GM19328 (cell line): ENCODE measurements around the gene CCAR1.
A peak's percentile ranks its signal among the peaks of the same experiment; 100 is the strongest.
"Not testable (repeated sequence)": the region's sequence is repeated elsewhere in the genome, so short reads cannot be mapped to it uniquely, and the experiment has no call there.

ENCODE experiments used
- ATAC-seq: cut with Tn5 transposase; IDR thresholded peaks from one replicate; pipeline ENCODE4 v1.9.1; 2021; ENCODE audit warnings: mild to moderate bottlenecking, moderate library complexity; ENCODE audit not compliant: unreplicated experiment

The CCAR1 gene, protein sequence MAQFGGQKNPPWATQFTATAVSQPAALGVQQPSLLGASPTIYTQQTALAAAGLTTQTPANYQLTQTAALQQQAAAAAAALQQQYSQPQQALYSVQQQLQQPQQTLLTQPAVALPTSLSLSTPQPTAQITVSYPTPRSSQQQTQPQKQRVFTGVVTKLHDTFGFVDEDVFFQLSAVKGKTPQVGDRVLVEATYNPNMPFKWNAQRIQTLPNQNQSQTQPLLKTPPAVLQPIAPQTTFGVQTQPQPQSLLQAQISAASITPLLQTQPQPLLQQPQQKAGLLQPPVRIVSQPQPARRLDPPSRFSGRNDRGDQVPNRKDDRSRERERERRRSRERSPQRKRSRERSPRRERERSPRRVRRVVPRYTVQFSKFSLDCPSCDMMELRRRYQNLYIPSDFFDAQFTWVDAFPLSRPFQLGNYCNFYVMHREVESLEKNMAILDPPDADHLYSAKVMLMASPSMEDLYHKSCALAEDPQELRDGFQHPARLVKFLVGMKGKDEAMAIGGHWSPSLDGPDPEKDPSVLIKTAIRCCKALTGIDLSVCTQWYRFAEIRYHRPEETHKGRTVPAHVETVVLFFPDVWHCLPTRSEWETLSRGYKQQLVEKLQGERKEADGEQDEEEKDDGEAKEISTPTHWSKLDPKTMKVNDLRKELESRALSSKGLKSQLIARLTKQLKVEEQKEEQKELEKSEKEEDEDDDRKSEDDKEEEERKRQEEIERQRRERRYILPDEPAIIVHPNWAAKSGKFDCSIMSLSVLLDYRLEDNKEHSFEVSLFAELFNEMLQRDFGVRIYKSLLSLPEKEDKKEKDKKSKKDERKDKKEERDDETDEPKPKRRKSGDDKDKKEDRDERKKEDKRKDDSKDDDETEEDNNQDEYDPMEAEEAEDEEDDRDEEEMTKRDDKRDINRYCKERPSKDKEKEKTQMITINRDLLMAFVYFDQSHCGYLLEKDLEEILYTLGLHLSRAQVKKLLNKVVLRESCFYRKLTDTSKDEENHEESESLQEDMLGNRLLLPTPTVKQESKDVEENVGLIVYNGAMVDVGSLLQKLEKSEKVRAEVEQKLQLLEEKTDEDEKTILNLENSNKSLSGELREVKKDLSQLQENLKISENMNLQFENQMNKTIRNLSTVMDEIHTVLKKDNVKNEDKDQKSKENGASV

DNA sequence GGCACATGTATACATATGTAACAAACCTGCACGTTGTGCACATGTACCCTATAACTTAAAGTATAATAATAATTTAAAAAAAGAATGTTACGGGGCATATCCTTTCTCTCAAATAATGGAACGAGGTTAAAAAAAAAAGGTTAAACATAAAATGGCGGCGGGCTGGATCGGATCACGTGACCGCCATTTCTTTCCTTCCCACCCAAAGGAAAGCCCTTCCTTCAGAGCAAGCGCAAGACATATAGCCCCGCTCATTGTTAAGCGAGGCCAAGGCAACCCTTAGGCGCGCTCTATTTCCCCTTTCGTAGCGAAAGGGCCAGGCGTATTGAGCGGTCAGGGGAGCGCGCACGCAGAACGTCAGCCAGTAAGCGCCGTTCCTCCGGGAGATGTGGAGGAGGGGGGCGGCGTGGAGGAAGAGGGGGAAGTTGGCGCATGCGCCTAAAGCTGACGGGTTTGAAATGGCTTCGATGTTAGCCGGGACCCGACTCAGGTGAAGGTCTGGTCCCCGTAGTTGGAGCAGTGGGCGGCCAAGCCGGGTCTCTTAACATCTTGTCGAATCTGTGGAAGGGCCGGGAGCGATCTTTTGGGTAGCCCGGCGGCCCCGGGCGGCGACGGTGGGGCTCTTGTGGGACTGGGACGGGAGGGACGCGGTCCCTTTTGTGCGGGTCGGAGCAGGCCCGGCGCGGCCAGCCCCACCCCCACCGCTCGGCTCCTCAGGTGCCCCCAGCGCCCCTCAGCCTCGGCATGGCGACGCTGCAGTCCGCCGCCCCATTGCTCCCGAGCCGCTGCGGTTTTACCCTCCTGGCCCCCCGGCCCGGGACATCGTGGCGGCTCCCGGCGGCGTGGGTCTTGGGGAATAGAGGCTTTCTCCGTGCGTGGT is at the start of gene CCAR1:
TSS of gene CCAR1 (plus strand) at position 447 of the 880 bp plus-strand sequence. CDS start 1,266 bp downstream, outside the sequence.
- ATAC-seq: peak; percentile 99

DNA sequence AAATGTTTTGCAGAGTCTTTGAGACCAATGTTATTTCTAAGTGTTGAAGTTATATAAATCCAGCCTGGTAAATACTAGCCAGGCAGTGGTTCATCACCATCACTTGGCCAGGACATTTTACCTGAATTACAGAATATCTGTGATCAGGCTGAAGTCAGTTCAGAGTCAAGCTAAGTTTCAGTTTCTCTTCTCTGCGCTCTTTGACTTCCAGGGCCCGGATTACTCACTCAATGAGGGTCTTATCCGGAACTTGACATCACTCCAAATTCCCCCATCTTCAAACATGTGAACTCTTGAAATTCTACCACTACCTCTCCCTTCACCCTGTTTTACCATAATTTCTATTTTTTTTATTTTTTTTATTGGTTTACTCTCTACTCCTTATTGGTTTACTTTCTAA is 36.6 kb upstream of the CCAR1 start:
- ATAC-seq: no peak

DNA sequence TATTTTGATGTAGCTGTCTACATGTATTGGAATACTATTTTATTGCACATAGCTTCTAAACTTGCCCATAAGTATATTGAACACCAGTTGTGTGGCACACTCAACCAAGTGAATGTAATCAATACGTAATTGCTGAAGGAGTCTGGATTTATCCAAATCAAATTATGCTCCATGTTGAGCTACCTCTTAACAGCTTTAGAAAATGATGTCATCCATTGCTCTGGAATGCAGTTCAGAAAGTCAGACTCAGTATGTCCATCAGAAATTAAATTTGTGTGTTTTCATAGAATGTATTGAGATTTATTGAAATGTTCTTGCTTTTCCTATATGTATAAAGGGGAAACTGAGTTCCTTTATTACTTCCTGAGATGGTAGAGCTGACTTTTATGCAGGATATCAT is 25.0 kb upstream of the CCAR1 start:
- ATAC-seq: no peak

GRCh38 chr10:68697106-68697505 is 23.9 kb upstream of the CCAR1 start:
- no peak for ATAC-seq

DNA sequence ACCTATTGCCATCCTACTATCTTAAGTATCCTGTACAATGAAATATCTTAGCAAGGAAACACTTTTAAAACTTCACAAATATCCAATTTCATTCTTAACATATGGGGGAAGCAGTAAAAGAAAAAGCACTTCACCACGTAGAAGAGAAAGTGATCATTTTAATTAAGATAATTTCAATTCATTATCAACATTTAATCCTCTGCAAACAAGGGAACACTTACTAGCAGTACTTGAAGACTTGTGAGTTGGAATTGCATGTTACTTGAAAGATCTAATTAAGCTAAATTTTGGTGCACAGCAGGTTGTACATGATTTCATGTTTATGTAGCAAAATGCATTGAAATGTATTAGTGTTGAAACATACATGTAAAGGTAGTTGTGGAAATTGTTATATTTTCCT is 20.8 kb upstream of the CCAR1 start:
- ATAC-seq: no peak

DNA sequence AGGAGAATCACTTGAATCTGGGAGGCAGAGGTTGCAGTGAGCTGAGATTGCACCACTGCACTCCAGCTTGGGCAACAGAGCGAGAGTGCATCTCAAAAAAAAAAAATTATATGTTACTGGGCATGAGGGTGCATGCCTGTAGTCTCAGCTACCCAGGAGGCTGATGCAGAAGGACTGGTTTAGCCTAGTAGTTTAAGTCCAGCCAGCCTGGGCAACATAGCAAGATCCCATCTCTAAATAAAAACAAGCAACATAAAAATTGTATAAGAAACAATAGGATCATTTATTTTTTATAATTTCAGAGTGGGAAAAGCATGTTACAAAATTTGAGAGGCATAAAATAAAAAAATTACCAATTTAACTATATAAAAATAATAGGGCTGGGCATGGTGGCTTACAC is 15.5 kb upstream of the CCAR1 start:
- ATAC-seq: no peak

DNA sequence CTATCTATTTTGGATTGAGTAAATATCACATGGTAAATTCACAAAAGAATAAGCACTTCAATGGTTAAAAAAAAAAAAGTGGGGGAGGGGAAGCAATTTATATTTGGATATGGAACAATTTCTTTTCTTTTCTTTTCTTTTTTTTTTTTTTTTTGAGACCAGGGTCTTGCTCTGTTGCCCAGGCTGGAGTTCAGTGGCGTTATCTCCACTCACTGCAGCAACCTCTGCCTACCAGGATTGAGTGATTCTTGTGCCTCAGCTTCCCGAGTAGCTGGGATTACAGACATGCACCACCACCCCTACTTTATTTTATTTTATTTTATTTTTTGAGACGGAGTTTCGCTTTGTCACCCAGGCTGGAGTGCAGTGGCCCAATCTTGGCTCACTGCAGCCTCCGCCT is 12.1 kb upstream of the CCAR1 start:
- not testable (repeated sequence) for ATAC-seq

DNA sequence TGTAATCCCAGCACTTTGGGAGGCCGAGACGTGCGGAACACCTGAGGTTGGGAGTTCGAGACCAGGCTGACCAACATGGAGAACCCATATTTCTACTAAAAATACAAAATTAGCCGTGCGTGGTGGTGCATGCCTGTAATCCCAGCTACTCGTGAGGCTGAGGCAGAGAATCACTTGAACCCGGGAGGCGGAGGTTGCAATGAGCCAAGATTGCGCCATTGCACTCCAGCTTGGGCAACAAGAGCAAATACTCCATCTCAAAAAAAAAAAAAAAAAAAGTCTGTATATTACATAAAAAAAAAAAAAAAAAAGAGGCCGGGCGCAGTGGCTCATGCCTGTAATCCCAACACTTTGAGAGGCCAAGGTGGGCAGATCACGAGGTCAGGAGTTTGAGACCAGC is 8.0 kb upstream of the CCAR1 start:
- ATAC-seq: not testable (repeated sequence)

- no peak for ATAC-seq
These were observed 3.6 kb upstream of the CCAR1 start for GRCh38 chr10:68717435-68717834.

- ATAC-seq: peak; percentile 14
These were observed 765 bp downstream of the CCAR1 start for GRCh38 chr10:68721673-68722335.

DNA sequence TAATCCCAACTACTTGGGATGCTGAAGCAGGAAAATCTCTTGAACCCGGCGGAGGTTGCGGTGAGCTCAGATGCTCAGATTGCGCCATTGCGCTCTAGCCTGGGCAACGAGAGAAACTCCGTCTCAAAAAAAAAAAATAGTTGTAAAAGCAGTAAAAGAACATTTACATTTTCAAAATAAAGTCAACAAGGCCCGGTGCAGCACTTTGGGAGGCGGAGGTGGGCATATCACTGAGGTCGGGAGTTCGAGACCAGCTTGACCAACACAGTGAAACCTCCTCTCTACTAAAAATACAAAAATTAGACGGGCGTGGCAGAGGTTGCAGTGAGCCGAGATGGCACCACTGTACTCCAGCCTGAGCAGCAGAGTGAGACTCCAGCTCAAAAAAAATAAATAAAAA is 4.0 kb downstream of the CCAR1 start:
- ATAC-seq: no peak

DNA sequence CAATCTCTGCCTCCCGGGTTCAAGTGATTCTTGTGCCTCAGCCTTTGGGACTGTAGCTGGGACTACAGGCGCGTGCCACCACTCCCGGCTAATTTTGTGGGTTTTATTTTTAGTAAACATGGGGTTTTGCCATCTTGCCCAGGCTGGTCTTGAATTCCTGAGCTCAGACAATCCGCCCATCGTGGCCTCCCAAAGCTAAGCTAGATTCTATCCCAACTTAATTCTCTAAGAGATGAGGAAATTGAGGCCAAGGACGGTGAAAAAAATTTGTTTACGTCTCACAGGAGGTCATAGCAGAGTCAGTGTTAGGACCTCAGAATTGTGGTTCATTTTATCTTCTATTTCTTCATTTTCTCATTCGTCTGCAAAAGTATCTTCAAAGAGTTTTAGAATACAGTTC is 6.1 kb downstream of the CCAR1 start:
- ATAC-seq: no peak

DNA sequence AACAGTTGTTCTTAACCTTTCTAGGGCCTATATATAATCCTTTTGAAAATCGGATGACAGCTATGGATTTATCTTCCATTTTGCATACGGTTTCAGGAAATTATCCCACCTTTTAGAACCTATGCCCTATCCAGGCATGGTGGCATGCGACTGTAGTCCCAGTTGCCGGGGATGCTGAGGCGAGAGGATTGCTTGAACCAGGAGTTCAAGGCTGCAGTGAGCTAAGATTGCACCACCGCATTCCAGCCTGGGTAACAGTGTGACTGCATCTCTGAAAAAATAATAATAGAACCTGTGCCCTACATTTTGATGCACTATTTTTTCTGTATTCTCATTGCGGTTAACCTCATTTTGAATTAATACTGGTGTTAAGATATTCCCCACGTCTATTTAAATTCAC is 11.6 kb downstream of the CCAR1 start:
- no peak for ATAC-seq

GRCh38 chr10:68734349-68734748 is 13.3 kb downstream of the CCAR1 start:
- no peak for ATAC-seq

DNA sequence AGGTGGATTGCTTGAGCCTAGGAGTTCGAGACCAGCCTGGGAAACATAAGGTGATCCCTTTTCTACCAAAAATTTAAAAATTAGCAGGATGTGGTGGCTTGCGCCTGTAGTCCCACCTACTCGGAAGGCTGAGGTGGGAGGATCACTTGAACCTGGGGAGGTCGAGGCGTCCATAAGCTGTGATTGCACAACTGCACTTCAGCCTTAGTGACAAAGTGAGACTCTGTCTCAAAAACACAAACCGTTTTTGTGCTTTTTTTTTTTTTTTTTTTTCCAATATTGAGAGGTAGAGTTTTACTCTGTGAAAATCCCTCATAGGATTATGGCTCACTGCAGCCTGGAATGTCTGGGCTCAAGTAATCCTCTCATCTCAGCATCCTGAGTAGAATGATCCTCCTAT is 14.1 kb downstream of the CCAR1 start:
- no peak for ATAC-seq

GRCh38 chr10:68735739-68736138 is 14.7 kb downstream of the CCAR1 start:
- ATAC-seq: not testable (repeated sequence)

DNA sequence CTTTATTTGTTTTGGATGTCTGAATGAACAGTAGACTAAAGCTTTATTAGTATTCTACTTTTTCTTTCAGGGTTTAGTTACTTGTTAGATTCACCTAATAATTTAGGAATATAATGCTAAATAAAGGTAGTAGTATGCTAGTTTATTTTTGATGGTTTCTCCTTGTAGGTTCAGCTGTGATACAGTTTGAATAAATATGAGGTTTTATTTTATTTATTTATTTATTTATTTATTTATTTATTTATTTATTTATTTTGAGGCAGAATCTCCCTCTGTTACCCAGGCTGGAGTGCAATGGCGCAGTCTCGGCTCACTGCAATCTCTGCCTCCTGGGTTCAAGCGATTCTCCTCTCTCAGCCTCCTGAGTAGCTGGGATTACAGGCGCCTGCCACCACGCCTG is 19.6 kb downstream of the CCAR1 start:
- not testable (repeated sequence) for ATAC-seq

GRCh38 chr10:68742397-68742796 is 21.4 kb downstream of the CCAR1 start:
- ATAC-seq: no peak

- ATAC-seq: no peak
These were observed 31.8 kb downstream of the CCAR1 start for GRCh38 chr10:68752711-68753350.
